Common myeloid progenitor, CD34-positive (primary cell): ENCODE measurements around the gene ABI1.
"Not testable (repeated sequence)": the region's sequence is repeated elsewhere in the genome, so short reads cannot be mapped to it uniquely, and the experiment has no call there.

Experiments used
- CTCF ChIA-PET: fragments of 350-600 bp; sonication (Branson Sonifier 250); formaldehyde crosslinking; loops from one replicate; lab custom pipeline; 2021; ENCODE audit warnings: antibody characterized with exemption; lab: Charles Lee
- POLR2A ChIA-PET: fragments of 350-600 bp; sonication (Branson Sonifier 250); formaldehyde crosslinking; loops from one replicate; lab custom pipeline; 2021; ENCODE audit warnings: antibody characterized with exemption; lab: Charles Lee
- DNase-seq, 3 donors: peaks; one replicate each; pipeline versions ENCODE4 v3.0.0 to v3.0.0-alpha.2; 2013
- H3K27ac ChIP-seq, 2 experiments: 1 replicate in 1 of 2; 2 replicates in 1 of 2; pipeline ENCODE4 v1.7.0; 2013; ENCODE audit warnings: inconsistent platforms in 2 of 2, low read length in 2 of 2, mild to moderate bottlenecking in 2 of 2, low read depth in 1 of 2, moderate library complexity in 1 of 2; ENCODE audit not compliant: severe bottlenecking in 2 of 2, insufficient read depth in 1 of 2, poor library complexity in 1 of 2
- H3K27me3 ChIP-seq, 5 experiments: replicated peaks in 2 of 5; 1 replicate in 3 of 5; 2 replicates in 2 of 5; pipeline versions ENCODE4 v1.6.1 to v1.7.0; 2013; ENCODE audit warnings: low read length in 4 of 5, mild to moderate bottlenecking in 2 of 5, moderate library complexity in 2 of 5, inconsistent platforms in 1 of 5; ENCODE audit not compliant: insufficient read depth in 5 of 5, control insufficient read depth in 4 of 5
- H3K36me3 ChIP-seq, 4 experiments: 1 replicate in 2 of 4; 2 replicates in 2 of 4; pipeline versions ENCODE4 v1.6.1 to v1.7.0; 2013; ENCODE audit warnings: low read length in 3 of 4, control low read depth in 1 of 4, mild to moderate bottlenecking in 1 of 4; ENCODE audit not compliant: control insufficient read depth in 4 of 4, insufficient read depth in 4 of 4
- H3K4me1 ChIP-seq, 4 experiments: 1 replicate in 3 of 4; 2 replicates in 1 of 4; pipeline versions ENCODE4 v1.6.1 to v1.7.1; 2013; ENCODE audit warnings: low read length in 3 of 4, mild to moderate bottlenecking in 3 of 4, control low read depth in 1 of 4, inconsistent platforms in 1 of 4, moderate library complexity in 1 of 4; ENCODE audit not compliant: control insufficient read depth in 4 of 4, insufficient read depth in 4 of 4; ENCODE audit errors: control extremely low read depth in 1 of 4
- H3K4me3 ChIP-seq, 7 experiments: 1 replicate in 4 of 7; 2 replicates in 3 of 7; pipeline versions ENCODE4 v1.5.1 to v1.7.0; 2013; ENCODE audit warnings: mild to moderate bottlenecking in 7 of 7, low read length in 6 of 7, moderate library complexity in 6 of 7, inconsistent platforms in 2 of 7, low read depth in 2 of 7, control low read depth in 1 of 7; ENCODE audit not compliant: insufficient read depth in 4 of 7, control insufficient read depth in 1 of 7; ENCODE audit errors: extremely low read depth in 1 of 7
- H3K9me3 ChIP-seq, 5 experiments: 1 replicate in 4 of 5; 2 replicates in 1 of 5; pipeline versions ENCODE4 v1.6.1 to v1.7.1; 2013; ENCODE audit warnings: low read length in 4 of 5, mild to moderate bottlenecking in 2 of 5, inconsistent platforms in 1 of 5, low read depth in 1 of 5, moderate library complexity in 1 of 5; ENCODE audit not compliant: control insufficient read depth in 4 of 5, insufficient read depth in 2 of 5; ENCODE audit errors: control extremely low read depth in 1 of 5
- WGBS: methylation state at CpG from one replicate; pipeline ENCODE4 v1.1.5; 2013; ENCODE audit not compliant: insufficient coverage; 5-methylcytosine and 5-hydroxymethylcytosine counted together

ABI1 gene

GRCh38 chr10:26790221-26790995 is 70.3 kb downstream of the ABI1 start:
- DNase-seq = no peak
- H3K4me3 ChIP-seq = no peak overlapping the region
- POLR2A ChIA-PET = no interaction called here
- H3K27ac ChIP-seq = no peak overlapping the region
- 96% methylated on average over 2 of the region's 4 CpGs for WGBS
- peaks cover 0 to 10% (median 3%) of the 10 kb centered on the region in 4 experiments for H3K4me1 ChIP-seq
- peaks cover 0 to 5% (median 0%) of the 10 kb centered on the region in 4 experiments for H3K36me3 ChIP-seq
- H3K9me3 ChIP-seq = peaks cover 0 to 4% (median 0%) of the 10 kb centered on the region in 5 experiments
- H3K27me3 ChIP-seq = no peaks in the 10 kb centered on the region
- CTCF ChIA-PET = interaction anchor here (1.1 to 1.6 kb wide), 4 partner anchors 9 to 64 kb away, joined by 3 to 6 read pairs (median 4); no protein-coding TSS in a partner anchor

DNA sequence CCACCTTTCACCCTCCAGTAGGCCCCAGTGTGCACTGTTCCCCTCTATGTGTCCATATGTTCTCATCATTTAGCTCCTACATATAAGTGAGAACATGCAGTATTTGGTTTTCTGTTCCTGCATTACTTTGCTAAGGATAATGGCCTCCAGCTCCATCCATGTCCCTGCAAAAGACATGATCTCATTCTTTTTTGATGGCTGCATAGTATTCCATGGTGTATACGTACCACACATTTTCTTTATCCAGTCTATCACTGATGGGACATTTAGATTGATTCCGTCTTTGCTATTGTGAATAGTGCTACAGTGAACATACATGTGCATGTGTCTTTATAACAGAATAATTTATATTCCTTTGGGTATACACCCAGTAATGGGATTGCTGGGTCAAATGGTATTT is 71.0 kb downstream of the ABI1 start:
- CTCF ChIA-PET = interaction anchor here (1.0 to 1.6 kb wide), 5 partner anchors 10 to 92 kb away, joined by 3 to 6 read pairs (median 4); no protein-coding TSS in a partner anchor
- WGBS = no CpG with 5 or more reads among the region's 2 CpGs
- H3K4me3 ChIP-seq, H3K9me3 ChIP-seq, H3K27me3 ChIP-seq, H3K36me3 ChIP-seq, DNase-seq, H3K27ac ChIP-seq, POLR2A ChIA-PET: not testable (repeated sequence)
- peaks cover 0 to 10% (median 3%) of the 10 kb centered on the region in 4 experiments for H3K4me1 ChIP-seq

DNA sequence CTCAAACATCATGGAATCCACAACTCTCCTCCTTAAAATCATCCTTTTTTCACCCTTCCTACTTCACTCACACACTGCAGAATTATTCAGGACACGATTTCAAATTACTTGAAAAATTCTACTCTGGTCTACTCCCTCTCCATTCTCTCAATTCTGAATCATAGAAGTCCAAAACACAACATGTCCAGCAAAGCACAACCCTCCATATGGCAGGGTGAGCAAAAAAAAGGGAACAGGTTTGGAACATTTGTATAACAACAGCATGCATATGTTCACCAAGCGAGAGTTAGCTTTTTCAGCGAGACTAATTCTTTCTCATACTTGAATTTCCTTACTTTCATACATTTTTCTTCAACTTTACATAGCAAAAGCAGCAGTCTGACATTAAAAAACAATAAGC is 73.4 kb downstream of the ABI1 start:
- H3K36me3 ChIP-seq = peaks cover 0 to 5% (median 0%) of the 10 kb centered on the region in 4 experiments
- no peaks in the 10 kb centered on the region for H3K27me3 ChIP-seq
- H3K9me3 ChIP-seq = no peaks in the 10 kb centered on the region
- POLR2A ChIA-PET = no interaction called here
- CTCF ChIA-PET = no interaction called here
- no peak overlapping the region for H3K27ac ChIP-seq
- H3K4me3 ChIP-seq = no peak overlapping the region
- no peaks in the 10 kb centered on the region for H3K4me1 ChIP-seq
- 86% methylated on average over 1 of the region's 3 CpGs for WGBS
- DNase-seq = no peak

- no peak for DNase-seq
- no peak overlapping the region for H3K27ac ChIP-seq
- CTCF ChIA-PET = interaction anchor here (0.8 to 1.9 kb wide), 3 partner anchors 10 to 17 kb away, joined by 3 to 8 read pairs (median 5); no protein-coding TSS in a partner anchor
These were observed 79.0 kb downstream of the ABI1 start for GRCh38 chr10:26781797-26782196.

GRCh38 chr10:26780793-26781601 is 79.8 kb downstream of the ABI1 start:
- peak in 2 of 3 donors; percentile 8 to 33 for DNase-seq
- ChIA-PET CTCF (interaction anchor here (0.8 to 1.9 kb wide), 4 partner anchors 9 to 55 kb away, joined by 3 to 5 read pairs (median 3); no protein-coding TSS in a partner anchor), POLR2A (no interaction called here)
- no peak overlapping the region for H3K4me3 ChIP-seq
- peaks cover 0 to 4% (median 0%) of the 10 kb centered on the region in 4 experiments for H3K4me1 ChIP-seq
- H3K36me3 ChIP-seq = peaks cover 0 to 6% (median 2%) of the 10 kb centered on the region in 4 experiments
- peaks cover 0 to 7% (median 0%) of the 10 kb centered on the region in 5 experiments for H3K9me3 ChIP-seq
- no peak overlapping the region for H3K27ac ChIP-seq
- H3K27me3 ChIP-seq = no peaks in the 10 kb centered on the region
- 82% methylated on average over 4 of the region's 4 CpGs for WGBS

More at GRCh38 chr10:26781797-26782196, 79.0 kb downstream of the ABI1 start:
- WGBS = 100% methylated on average over 2 of the region's 2 CpGs
- Histone ChIP-seq H3K4me1 (peaks cover 0 to 4% (median 0%) of the 10 kb centered on the region in 4 experiments), H3K27me3 (no peaks in the 10 kb centered on the region), H3K4me3 (no peak overlapping the region), H3K36me3 (peaks cover 0 to 6% (median 2%) of the 10 kb centered on the region in 4 experiments), H3K9me3 (peaks cover 0 to 7% (median 0%) of the 10 kb centered on the region in 5 experiments)
- POLR2A ChIA-PET = no interaction called here

- no peak for DNase-seq
- H3K36me3 ChIP-seq = peaks cover 0 to 6% (median 2%) of the 10 kb centered on the region in 4 experiments
- no peaks in the 10 kb centered on the region for H3K27me3 ChIP-seq
- peaks cover 0 to 7% (median 0%) of the 10 kb centered on the region in 5 experiments for H3K9me3 ChIP-seq
- no peak overlapping the region for H3K27ac ChIP-seq
- WGBS = 96% methylated on average over 8 of the region's 8 CpGs
- H3K4me3 ChIP-seq = no peak overlapping the region
- peaks cover 0 to 4% (median 0%) of the 10 kb centered on the region in 4 experiments for H3K4me1 ChIP-seq
- POLR2A ChIA-PET = interaction anchor here (0.6 kb wide), 1 partner anchor 145 kb away, joined by 3 read pairs; no protein-coding TSS in a partner anchor
- CTCF ChIA-PET = interaction anchor here (0.8 to 1.9 kb wide), 4 partner anchors 15 to 76 kb away, joined by 3 to 5 read pairs (median 3); no protein-coding TSS in a partner anchor
These were observed 80.5 kb downstream of the ABI1 start for GRCh38 chr10:26780106-26780792.
